IPS-18c (cell line): Measurements from ENCODE around the gene LUC7L.
"Not testable (repeated sequence)": the region's sequence is repeated elsewhere in the genome, so short reads cannot be mapped to it uniquely, and the experiment has no call there.

ENCODE experiments used
- H3K4me3 ChIP-seq: 2 replicates; pipeline ENCODE4 v1.7.0; 2013; ENCODE audit warnings: low read depth, mild to moderate bottlenecking, low read length, moderate library complexity; ENCODE audit not compliant: insufficient read depth
- H3K9me3 ChIP-seq: one replicate; pipeline ENCODE4 v1.6.1; 2013; ENCODE audit warnings: mild to moderate bottlenecking, low read length, moderate library complexity; ENCODE audit not compliant: control insufficient read depth, insufficient read depth

The LUC7L gene

GRCh38 chr16:245105-245504, 15.9 kb upstream of the LUC7L start:
- Histone ChIP-seq H3K9me3 (no peaks in the 10 kb centered on the region), H3K4me3 (no peak overlapping the region)

DNA sequence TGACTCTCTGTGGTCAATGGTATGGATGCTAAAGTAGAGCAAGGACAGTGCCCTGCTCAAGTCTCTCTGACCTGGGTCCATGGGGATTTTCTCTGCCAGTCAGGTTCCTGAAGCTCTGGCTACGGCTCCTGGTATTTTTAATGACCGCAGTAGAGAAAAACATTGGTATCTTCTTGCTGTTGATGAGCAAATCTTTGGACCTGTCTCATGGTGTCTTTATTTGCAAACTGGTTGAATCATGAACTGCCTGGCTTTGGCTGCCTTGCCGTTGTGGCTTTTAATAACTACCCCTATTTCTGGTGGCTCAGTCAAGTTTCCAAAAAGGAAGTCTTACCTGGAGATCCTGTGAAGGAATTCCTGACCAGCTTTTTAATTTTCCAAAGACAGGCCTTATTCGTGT, 14.1 kb upstream of the LUC7L start:
- Histone ChIP-seq H3K9me3 (no peaks in the 10 kb centered on the region), H3K4me3 (no peak overlapping the region)

GRCh38 chr16:242281-242680, 13.0 kb upstream of the LUC7L start:
- no peaks in the 10 kb centered on the region for H3K9me3 ChIP-seq

DNA sequence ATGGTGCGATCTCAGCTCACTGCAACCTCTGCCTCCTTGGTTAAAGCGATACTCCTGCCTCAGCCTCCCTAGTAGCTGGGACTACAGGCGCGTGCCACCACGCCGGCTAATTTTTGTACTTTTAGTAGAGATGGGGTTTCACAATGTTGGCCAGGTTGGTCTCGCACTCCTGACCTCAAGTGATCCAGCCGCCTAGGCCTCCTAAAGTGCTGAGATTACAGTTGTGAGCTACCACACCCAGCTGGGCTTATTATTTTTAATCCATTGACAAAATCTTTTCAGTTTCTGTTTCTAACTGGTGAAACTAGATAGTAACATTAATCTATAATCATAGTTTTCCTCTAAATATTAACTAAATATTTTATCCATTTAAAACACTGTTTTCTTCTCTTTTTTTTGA, 11.3 kb upstream of the LUC7L start:
- no peak overlapping the region for H3K4me3 ChIP-seq
- H3K9me3 ChIP-seq: no peaks in the 10 kb centered on the region

More at GRCh38 chr16:242281-242680, 13.0 kb upstream of the LUC7L start:
- H3K4me3 ChIP-seq: no peak overlapping the region

- no peak overlapping the region for H3K4me3 ChIP-seq
- H3K9me3 ChIP-seq: no peaks in the 10 kb centered on the region
Observed at GRCh38 chr16:239948-240277, 10.7 kb upstream of the LUC7L start.

DNA sequence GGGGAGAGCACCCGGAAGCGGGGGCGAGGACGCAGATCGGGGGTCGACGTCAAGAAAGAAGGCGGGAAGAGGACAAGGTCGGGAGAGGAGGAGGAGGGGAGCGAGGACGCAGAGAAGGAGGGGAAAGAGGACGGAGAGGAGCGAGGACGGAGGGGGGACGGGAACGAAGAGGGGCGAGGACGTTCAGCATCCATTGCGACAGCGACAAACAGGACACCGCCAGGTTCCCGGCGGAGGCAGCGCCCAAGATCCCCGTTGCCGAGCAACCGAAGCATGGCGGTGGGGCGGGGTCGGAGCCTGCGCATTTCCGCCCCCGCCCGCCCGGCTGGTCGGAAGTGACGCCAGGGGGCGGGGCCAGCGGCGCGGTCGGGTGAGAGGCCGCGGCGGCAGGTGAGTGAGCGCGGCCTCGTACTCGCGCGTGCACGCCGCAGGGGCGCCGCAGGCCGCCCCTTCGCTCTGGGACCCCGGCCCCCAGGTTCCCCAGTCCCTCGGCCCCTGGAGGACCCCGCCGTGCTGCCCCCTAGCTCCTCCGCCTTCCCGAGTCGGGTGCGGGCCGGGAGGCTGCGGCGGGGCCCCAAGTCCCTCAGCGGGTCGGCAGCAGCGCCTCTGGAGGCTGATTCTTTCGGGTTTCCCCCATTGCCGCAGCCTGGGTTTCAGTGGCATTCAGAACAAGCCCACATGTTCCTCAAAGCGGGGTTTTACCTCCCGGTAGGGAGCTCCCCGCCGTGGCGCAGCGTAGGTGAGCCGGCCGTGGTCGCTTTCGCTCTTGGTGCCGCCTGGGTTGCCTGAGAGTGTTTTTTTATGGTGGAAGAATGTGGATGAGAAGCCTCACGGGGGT, 5.4 kb upstream of the LUC7L start, which contains the start of gene FAM234A:
Gene FAM234A (plus strand): TSS at position 354 of the 838 bp plus-strand sequence. CDS start 19,593 bp downstream, outside the sequence.
- Histone ChIP-seq H3K4me3 (peak within 1 kb of the TSS; percentile 92), H3K9me3 (no peaks in the 10 kb centered on the region)

GRCh38 chr16:230949-231348, 1.7 kb upstream of the LUC7L start:
- no peak overlapping the region for H3K4me3 ChIP-seq
- H3K9me3 ChIP-seq: no peaks in the 10 kb centered on the region

DNA sequence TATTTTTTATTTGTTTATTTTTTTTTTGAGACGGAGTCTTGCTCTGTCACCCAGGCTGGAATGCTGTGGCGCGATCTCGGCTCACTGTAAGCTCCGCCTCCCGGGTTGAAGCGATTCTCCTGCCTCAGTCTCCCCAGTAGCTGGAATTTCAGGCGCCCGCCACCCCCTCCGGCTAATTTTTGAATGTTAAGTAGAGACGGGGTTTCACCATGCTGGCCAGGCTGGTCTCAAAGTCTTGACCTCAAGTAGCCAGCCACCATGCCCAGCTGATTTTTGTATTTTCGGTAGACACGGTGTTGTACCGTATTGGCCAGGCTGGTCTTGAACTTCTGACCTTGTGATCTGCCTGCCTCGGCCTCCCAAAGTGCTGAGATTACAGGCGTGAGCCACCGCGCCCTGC, 1.1 kb upstream of the LUC7L start:
- not testable (repeated sequence) for H3K9me3 ChIP-seq, H3K4me3 ChIP-seq

GRCh38 chr16:229731-230281, 557 bp upstream of the LUC7L start:
- no peaks in the 10 kb centered on the region for H3K9me3 ChIP-seq
- peak overlapping the region; percentile 89; the same call in 1 of the 2 replicates for H3K4me3 ChIP-seq

DNA sequence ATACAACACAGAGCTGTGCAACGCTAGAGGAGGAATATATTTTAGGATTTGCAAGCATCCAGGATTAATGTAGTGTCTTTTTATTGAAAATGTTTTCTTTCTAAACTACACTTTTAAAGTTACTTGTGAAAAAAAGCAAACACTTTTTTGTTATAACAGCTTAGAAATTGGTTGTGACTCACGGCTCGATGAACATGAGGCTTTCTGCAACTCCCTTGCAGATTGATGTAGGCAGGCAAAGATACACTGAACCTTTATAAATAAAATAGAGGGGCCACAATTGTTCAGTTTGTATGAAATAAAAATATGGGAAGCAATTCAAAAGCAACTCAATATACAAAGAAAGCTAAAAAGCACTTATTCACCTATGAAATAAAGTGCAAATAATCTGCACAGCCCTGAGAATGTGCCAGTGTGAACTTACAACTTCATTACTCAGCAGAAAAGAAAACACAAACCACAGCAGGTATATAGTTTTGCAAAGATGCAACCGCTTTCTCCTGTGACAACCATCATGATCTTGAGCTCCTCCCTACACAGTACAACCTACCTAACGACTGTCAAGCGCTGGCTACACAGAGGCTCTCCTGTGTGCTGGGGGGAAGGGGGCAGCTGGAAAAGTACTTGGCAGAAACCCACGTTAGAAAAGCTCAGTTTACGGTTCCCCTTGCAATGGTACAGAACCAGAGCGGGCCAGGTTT, 948 bp downstream of the LUC7L start:
- H3K4me3 ChIP-seq: peak overlapping the region; percentile 89
- no peaks in the 10 kb centered on the region for H3K9me3 ChIP-seq

- H3K4me3 ChIP-seq: no peak overlapping the region
- H3K9me3 ChIP-seq: no peaks in the 10 kb centered on the region
Observed at GRCh38 chr16:220021-220420, 9.2 kb downstream of the LUC7L start.

- Histone ChIP-seq H3K9me3 (no peaks in the 10 kb centered on the region), H3K4me3 (no peak overlapping the region)
Observed at GRCh38 chr16:212999-213398, 16.2 kb downstream of the LUC7L start.

DNA sequence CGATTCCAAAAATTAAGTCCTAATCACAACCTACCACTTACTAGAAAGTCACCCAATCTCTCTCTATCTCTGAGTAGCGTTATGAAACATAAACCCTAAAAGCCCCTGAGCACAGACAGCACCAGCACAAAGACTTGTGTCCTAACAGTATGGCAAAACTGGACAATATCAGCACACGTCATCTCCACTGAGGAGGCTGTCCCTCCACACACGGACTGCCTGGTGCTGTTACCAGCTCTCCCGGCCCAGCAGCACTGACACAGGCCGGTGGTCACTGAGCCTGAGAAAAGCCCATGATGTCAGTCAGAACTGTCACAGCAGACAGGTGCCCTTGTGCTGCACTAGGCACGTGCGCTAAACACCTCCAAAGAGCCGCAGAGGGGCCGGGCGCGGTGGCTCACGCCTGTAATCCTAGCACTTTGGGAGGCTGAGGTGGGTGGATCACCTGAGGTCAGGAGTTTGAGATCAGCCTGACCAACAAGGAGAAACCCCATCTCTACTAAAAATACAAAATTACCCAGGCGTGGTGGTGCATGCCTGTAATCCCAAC, 17.5 kb downstream of the LUC7L start:
- H3K9me3 ChIP-seq, H3K4me3 ChIP-seq: not testable (repeated sequence)

- H3K4me3 ChIP-seq, H3K9me3 ChIP-seq: not testable (repeated sequence)
Observed at GRCh38 chr16:209359-209758, 19.9 kb downstream of the LUC7L start.

GRCh38 chr16:204046-204445, 25.2 kb downstream of the LUC7L start:
- not testable (repeated sequence) for H3K4me3 ChIP-seq, H3K9me3 ChIP-seq

- H3K4me3 ChIP-seq: no peak overlapping the region
Observed at GRCh38 chr16:203246-203645, 26.0 kb downstream of the LUC7L start.

GRCh38 chr16:200388-200787, 28.9 kb downstream of the LUC7L start:
- no peaks in the 10 kb centered on the region for H3K9me3 ChIP-seq
- no peak overlapping the region for H3K4me3 ChIP-seq

More at GRCh38 chr16:203246-203645, 26.0 kb downstream of the LUC7L start:
- H3K9me3 ChIP-seq: no peaks in the 10 kb centered on the region

DNA sequence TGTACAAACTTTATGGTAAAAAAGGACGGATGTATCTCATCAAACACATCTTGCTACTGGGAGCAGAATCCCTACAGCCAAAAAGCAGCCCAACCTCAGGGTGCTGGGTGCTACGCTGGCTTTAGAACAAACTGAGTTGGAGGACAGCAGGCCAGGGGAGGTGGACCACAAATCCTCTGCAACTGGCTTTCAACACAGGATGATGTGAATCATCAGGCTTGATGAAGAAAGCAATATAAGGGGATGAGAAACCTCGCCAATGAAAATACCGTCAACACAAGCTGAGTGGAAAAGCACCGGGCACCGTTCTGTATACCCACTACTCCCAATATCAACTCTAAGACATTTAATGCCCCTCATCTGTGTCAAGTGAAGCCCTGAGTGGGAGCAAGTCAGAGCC, 34.7 kb downstream of the LUC7L start:
- H3K4me3 ChIP-seq: no peak overlapping the region
- H3K9me3 ChIP-seq: no peaks in the 10 kb centered on the region
